Medulla oblongata (tissue), 1 donor: ENCODE measurements around the gene ABCD2.
"Not testable (repeated sequence)": the region's sequence is repeated elsewhere in the genome, so short reads cannot be mapped to it uniquely, and the experiment has no call there.

Experiments used
- DNase-seq: peaks from one replicate; pipeline ENCODE4 v3.0.0-alpha.2; 2015; ENCODE audit errors: extremely low spot score

The ABCD2 gene

DNA sequence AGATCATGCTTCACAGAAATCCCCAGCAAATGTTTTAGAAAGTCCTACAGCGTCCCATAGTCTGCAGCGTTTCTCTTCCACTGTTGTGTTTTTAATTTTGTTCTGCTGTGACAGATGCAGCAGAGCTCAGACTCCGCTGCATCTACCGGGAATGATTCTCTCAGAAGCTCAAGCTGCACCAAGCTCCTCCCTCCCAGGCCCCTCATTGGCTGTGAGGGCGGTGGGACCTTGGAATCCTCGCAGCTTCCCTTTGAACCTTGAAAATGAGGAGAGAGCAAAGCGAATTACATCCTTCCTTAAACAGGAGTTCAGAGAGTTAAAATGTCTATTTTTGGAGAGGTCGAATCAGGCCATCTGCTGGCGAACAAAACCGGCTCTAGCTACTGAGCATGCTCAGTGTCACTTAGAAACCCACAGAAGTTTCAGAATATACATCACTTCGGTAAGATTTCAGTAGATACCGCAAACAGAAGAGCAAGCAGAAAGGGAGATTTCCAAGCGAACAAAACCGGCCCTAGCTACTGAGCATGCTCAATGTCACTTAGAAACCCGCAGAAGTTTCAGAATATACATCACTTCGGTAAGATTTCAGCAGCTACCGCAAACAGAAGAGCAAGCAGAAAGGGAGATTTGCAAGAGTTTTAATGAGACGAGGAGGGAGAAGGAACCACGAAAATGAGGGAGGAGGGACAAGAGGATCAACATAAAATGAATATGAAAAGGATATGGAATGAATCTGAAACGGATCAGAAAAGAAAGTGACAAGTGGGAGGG lies at the start of gene ABCD2:
ABCD2 (minus strand) TSS at position 144 of the 774 bp plus-strand sequence. CDS start 188 bp downstream, outside the sequence.
- peak; percentile 94 for DNase-seq

GRCh38 chr12:39660101-39660500 lies 40.5 kb upstream of the ABCD2 start:
- DNase-seq, result no peak

- DNase-seq, result no peak
Measured at GRCh38 chr12:39647383-39647782, 27.8 kb upstream of the ABCD2 start.

GRCh38 chr12:39646963-39647362 lies 27.4 kb upstream of the ABCD2 start:
- DNase-seq, result no peak

- DNase-seq, result no peak
Measured at GRCh38 chr12:39643052-39643451, 23.4 kb upstream of the ABCD2 start.

- DNase-seq, result no peak
Measured at GRCh38 chr12:39638840-39639239, 19.2 kb upstream of the ABCD2 start.

- DNase-seq, result no peak
Measured at GRCh38 chr12:39638178-39638577, 18.6 kb upstream of the ABCD2 start.

DNA sequence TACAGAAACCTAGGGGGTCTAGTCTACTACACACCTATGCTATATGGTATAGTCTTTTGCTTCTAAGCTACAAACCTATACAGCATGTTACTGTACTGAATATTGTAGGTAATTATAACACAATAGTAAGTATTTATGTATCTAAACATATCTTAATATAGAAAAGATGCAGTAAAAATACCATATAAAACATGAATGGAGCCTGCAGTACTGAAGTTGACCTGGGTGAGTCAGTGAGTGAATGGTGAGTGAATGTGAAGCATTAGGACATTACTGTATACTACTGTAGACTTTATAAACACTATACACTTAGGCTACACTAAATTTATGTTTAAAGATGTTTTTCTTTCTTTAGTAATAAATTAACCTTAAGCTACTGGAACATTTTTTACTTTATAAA lies 13.1 kb upstream of the ABCD2 start:
- no peak for DNase-seq

DNA sequence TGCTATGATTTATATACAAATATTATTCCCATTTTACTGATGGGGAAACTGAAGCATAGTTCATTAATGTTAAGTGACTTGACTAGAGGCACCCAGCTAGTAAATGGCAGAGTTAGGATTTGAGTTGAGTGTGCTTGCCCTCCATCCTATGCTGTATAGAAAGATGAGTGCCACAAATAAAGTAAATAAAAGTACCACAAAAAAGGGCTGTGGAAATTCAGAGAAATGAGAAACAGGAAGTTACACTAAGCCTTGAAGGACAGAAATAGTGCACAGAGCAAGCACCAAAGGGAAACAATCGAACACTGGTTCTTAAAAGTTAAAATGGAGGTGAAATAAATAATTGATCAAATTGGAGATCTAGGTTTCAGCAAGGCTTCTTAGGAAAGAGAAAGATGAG lies 9.2 kb upstream of the ABCD2 start:
- DNase-seq, result no peak

GRCh38 chr12:39627914-39628313 lies 8.3 kb upstream of the ABCD2 start:
- DNase-seq, result no peak

DNA sequence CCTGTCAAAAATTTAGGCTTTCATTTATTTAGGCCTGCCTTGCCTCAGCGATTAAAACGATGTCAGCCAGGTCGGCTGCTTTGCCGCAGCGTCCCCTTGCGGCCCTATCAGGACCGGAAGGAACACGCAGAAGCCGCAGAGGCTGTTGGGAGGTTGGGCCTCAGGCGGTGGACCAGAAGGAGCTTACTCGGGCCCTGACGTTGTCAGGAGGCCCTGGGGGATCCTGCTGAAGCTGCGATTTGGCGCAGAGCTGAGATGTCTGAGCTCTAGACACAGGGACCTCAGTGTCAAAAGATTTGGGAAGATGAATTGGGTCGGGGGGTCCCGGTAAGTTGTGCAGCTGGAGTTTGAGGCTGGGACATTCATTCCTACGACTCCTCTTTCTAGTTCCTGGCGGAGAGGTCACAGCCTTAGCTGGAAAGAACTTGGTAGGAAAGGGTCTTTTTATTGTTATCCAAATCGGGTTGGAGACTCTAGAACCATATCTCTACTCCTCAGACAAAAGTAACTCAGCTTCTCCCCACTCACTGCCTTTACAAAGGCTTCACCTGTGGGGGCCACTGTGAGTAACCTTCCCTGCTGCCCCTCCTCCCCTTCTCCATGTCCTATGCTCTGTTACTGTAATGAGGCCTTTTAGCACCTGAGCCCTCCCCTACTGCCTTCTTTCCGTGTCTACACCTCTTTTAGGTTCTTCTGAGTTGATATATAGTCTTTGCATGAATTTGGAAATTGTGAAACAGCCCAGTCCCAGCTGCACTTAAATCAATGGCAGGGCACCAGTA lies 6.6 kb upstream of the ABCD2 start:
- DNase-seq, result no peak

GRCh38 chr12:39623919-39624318 lies 4.3 kb upstream of the ABCD2 start:
- DNase-seq, result no peak

- not testable (repeated sequence) for DNase-seq
Measured at GRCh38 chr12:39623160-39623559, 3.6 kb upstream of the ABCD2 start.

DNA sequence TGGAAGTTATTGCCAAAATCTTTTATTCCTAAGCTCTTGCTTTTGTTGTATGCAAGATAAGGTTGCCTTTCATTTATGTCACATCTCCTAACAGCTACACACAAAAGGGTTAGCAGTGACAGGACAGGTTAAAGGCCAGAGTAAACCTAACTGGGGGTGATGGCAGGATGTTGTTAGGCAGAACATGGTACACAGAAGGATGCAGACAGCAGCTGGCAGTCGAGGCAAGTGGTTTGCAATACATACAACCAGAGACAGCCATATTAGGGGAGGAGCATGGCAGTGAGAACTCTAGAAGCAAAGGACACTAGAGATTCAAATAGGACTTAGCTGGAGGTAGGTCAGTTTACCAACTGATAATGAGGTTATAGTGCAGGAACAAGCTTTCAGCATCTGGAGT lies 2.7 kb upstream of the ABCD2 start:
- no peak for DNase-seq

DNA sequence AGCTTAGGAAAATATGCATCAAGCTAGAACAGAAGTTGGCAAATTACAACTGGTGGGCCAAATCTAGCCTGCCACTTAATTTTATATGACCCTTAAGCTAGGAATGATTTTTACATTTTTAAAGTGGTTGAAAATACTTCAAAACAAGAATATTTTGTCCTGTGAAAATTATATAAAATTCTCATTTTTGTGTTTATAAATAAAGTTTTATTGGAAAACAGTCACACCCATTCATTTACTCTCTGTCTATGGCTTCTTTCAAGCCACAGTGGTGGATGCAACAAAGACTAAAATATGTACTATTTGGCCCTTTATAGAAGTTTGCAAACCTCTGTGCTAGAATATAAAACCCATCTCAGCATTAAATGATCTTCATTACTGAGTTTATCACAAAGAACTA lies 2.1 kb upstream of the ABCD2 start:
- DNase-seq, result no peak

- peak; percentile 28 for DNase-seq
Measured at GRCh38 chr12:39620659-39621658, 1.4 kb upstream of the ABCD2 start.

DNA sequence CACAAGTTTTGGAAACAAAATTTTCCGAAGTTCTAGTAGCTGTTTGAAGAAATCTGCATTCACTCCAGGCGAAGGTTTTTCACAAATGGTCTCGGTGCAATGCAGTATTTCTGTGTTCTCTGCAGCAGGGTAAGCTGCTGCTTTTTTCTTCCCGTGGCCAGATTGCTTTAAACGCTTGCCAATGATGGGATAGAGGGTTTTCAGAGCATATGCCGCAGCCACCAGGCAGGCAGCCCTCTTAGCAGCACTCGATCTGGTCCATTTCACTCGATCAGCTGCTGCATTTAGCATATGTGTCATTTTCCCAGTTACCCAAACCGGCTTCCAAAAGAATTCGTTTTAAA lies 315 bp downstream of the ABCD2 start:
- no peak for DNase-seq

DNA sequence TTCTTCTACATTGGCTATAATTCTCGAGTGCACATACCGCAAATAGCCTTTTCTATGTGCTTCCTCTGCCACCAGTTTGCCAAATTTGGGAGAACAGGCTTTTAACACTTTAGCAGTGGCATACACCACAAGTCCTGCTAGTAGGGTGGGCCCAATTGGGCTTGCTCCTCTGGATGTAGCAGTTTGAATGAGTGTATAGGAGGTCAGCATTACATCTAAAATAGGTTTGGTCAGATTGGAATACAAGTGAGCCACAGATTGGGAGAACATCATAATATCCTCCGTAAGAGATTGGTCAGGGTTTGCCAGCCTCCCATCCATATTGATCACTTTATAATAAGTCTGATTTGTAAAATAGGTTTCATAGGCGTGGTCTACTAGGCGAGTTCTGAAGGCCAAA lies 902 bp downstream of the ABCD2 start:
- peak; percentile 22 for DNase-seq

DNA sequence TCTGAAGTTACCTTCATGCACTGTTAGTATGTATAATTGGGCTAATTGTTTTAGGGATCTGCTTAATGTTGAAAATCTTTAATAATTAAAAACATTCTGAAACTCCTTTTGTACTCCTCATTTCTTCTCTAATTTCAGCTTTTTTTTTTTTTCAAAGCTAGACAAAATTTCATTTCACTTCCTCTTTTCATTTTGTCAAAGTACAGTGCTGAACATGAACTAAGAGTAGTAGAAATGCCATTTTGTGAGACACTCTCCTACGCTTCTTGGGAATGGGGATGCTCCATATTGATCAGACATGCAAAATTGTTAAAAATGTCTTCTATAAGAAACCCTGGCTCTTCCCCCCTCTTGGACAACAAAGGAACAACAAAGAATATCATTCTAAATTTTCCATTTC lies 1.7 kb downstream of the ABCD2 start:
- DNase-seq, result no peak

GRCh38 chr12:39616666-39617065 lies 2.9 kb downstream of the ABCD2 start:
- no peak for DNase-seq

- DNase-seq, result no peak
Measured at GRCh38 chr12:39616251-39616650, 3.4 kb downstream of the ABCD2 start.

GRCh38 chr12:39613525-39613924 lies 6.1 kb downstream of the ABCD2 start:
- no peak for DNase-seq
